Psoas muscle (tissue), 8 donors: ENCODE results near the gene TOM1L2. TPM values are rescaled to one million over a fixed set of nuclear protein-coding genes. Genes with fewer than 3 reads are reported as not detected.

Experiments
- ATAC-seq, 4 donors: fragments of 200-7000 bp; cut with Tn5 transposase; one replicate each; pipeline ENCODE4 v1.9.1; 2020; ENCODE audit warnings: moderate library complexity in 3 of 4, mild to moderate bottlenecking in 2 of 4
- DNase-seq, 2 donors: peaks; one replicate each; pipeline ENCODE4 v3.0.0-alpha.2; 2020
- H3K27ac ChIP-seq: fragments of 200-600 bp; one replicate; pipeline ENCODE4 v1.8.0; 2022
- H3K27me3 ChIP-seq, 3 donors: fragments of 200-600 bp in 1 of 3; one replicate each; pipeline versions ENCODE4 v1.6.1 to v1.8.0; 2013 to 2022; ENCODE audit warnings: low read length in 2 of 3, mild to moderate bottlenecking in 2 of 3, moderate library complexity in 1 of 3; ENCODE audit not compliant: insufficient read depth in 3 of 3
- H3K36me3 ChIP-seq, 2 donors: fragments of 200-600 bp in 1 of 2; one replicate each; pipeline versions ENCODE4 v1.6.1 to v1.8.0; 2013 to 2022; ENCODE audit warnings: low read depth in 1 of 2, mild to moderate bottlenecking in 1 of 2, moderate library complexity in 1 of 2; ENCODE audit not compliant: insufficient read depth in 1 of 2
- H3K4me1 ChIP-seq: fragments of 200-600 bp; one replicate; pipeline ENCODE4 v1.8.0; 2022
- H3K4me3 ChIP-seq: fragments of 200-600 bp; one replicate; pipeline ENCODE4 v1.8.0; 2022; ENCODE audit warnings: mild to moderate bottlenecking
- H3K9me3 ChIP-seq: fragments of 200-600 bp; one replicate; pipeline ENCODE4 v1.8.0; 2022
- CTCF ChIP-seq: fragments of 200-600 bp; IDR thresholded peaks from one replicate; pipeline ENCODE4 v1.8.0; 2022; ENCODE audit warnings: antibody characterized with exemption
- WGBS, 3 donors: extraction: QIAGEN DNeasy Blood & Tissue Kit; methylation state at CpG; one replicate each; pipeline versions ENCODE4 v1.1.6 to v1.1.7; 2013; 5-methylcytosine and 5-hydroxymethylcytosine counted together
- intact Hi-C, 2 donors: fragments of 100-400 bp; cut with DNase I; formaldehyde crosslinking; loops; one replicate each; pipeline versions ENCODE4 v1.11.0 to v1.14.2; 2022
- polyA plus RNA-seq, 3 donors: library from polyadenylated mRNA; stranded (reverse); fragments of 200-250 nt; gene quantifications; one replicate each; pipeline ENCODE4 v1.2.3, GENCODE V29; 2013
- total RNA-seq, 4 donors: library from RNA; stranded (reverse); fragmentation: NEBNext Ultra II Directional in 2 of 4; extraction: Animal tissue kit (Norgen Biotek cat#: 25700) in 2 of 4; gene quantifications; one replicate each; pipeline versions ENCODE4 v1.2.1 to v1.2.4, GENCODE V29; 2021 to 2023
- donor health status: healthy with polysubstance abuse.
- donor health status: DM: no; HTN: no; CAD: no; lungs with moderate emphysema.
- donor health status: Bipolar disorder and iron deficiency.
- donor health status: healthy.
- donor health status: DM: yes; HTN: yes; CAD: no.
- donor health status: DM: no; HTN: no; CAD: no.
- donor health status: DM: no; HTN: no; CAD: no.
- donor health status: DM: yes; HTN: yes; CAD: no.

TOM1L2 gene
- total and polyA plus RNA-seq, 7 donors = 13.3 to 89.8 (median 72.0) TPM

- H3K36me3 ChIP-seq = peaks cover 0 to 22% of the 10 kb centered on the region in 2 donors
- TF ChIP-seq CTCF = no peak
- WGBS, 3 donors = 93 to 98% (median 97%) methylated on average over 3 of the region's 3 CpGs
- H3K4me1 ChIP-seq = peaks cover 47% of the 10 kb centered on the region
- no peaks in the 10 kb centered on the region for H3K9me3 ChIP-seq
- H3K27me3 ChIP-seq = no peaks in the 10 kb centered on the region
- ATAC-seq (peak in 2 of 4 donors; percentile 25 to 29), DNase-seq (no peak)
- intact Hi-C loops = no loop called here
- no peak overlapping the region for H3K4me3 ChIP-seq
- H3K27ac ChIP-seq = peak overlapping the region; percentile 74
These were observed 69.8 kb downstream of the TOM1L2 start for GRCh38 chr17:17902376-17902775.

GRCh38 chr17:17900615-17901520, 71.3 kb downstream of the TOM1L2 start:
- TF ChIP-seq CTCF = no peak
- peak; percentile 86 to 90 for DNase-seq
- H3K9me3 ChIP-seq = no peaks in the 10 kb centered on the region
- peaks cover 3 to 21% of the 10 kb centered on the region in 2 donors for H3K36me3 ChIP-seq
- H3K4me3 ChIP-seq = no peak overlapping the region
- intact Hi-C loops = no loop called here
- H3K27me3 ChIP-seq = no peaks in the 10 kb centered on the region
- peak; percentile 81 to 90 (median 86) for ATAC-seq
- peaks cover 47% of the 10 kb centered on the region for H3K4me1 ChIP-seq
- H3K27ac ChIP-seq = peak overlapping the region; percentile 74
- 13 to 22% (median 15%) methylated on average over 7 of the region's 7 CpGs for WGBS, 3 donors

GRCh38 chr17:17899486-17899885, 72.7 kb downstream of the TOM1L2 start:
- Histone ChIP-seq H3K4me1 (peaks cover 47% of the 10 kb centered on the region), H3K9me3 (no peaks in the 10 kb centered on the region), H3K4me3 (no peak overlapping the region), H3K27me3 (no peaks in the 10 kb centered on the region), H3K27ac (peak overlapping the region; percentile 74), H3K36me3 (peaks cover 3 to 29% of the 10 kb centered on the region in 2 donors)
- ATAC-seq = no peak
- whole genome bisulfite sequencing, 3 donors = 67 to 81% (median 77%) methylated on average over 3 of the region's 3 CpGs
- intact Hi-C loops = loop anchor here in 1 of 2 donors (10.0 kb wide), 1 partner anchor 135 kb away; the partner anchor contains the start of genes ATPAF2 and GID4
- no peak for TF ChIP-seq CTCF
- peak in 1 of 2 donors; percentile 65 for DNase-seq

- no peaks in the 10 kb centered on the region for H3K27me3 ChIP-seq
- H3K4me3 ChIP-seq = no peak overlapping the region
- no peak for ATAC-seq
- WGBS, 3 donors = 95 to 97% (median 96%) methylated on average over 2 of the region's 2 CpGs
- H3K9me3 ChIP-seq = no peaks in the 10 kb centered on the region
- TF ChIP-seq CTCF = no peak
- DNase-seq = no peak
- H3K36me3 ChIP-seq = peaks cover 3 to 36% of the 10 kb centered on the region in 2 donors
- H3K4me1 ChIP-seq = peaks cover 44% of the 10 kb centered on the region
- no peak overlapping the region for H3K27ac ChIP-seq
- intact Hi-C loops = loop anchor here in 1 of 2 donors (10.0 kb wide), 1 partner anchor 136 kb away; the partner anchor contains the start of genes ATPAF2 and GID4
These were observed 73.5 kb downstream of the TOM1L2 start for GRCh38 chr17:17898673-17899072.
